HG03432 (cell line): Measurements from ENCODE around the gene TMEM150A.
"Not testable (repeated sequence)": the region's sequence is repeated elsewhere in the genome, so short reads cannot be mapped to it uniquely, and the experiment has no call there.

Experiments used
- ATAC-seq: cut with Tn5 transposase; IDR thresholded peaks from one replicate; pipeline ENCODE4 v1.9.1; 2021; ENCODE audit warnings: mild to moderate bottlenecking, moderate library complexity; ENCODE audit not compliant: unreplicated experiment

The TMEM150A gene

DNA sequence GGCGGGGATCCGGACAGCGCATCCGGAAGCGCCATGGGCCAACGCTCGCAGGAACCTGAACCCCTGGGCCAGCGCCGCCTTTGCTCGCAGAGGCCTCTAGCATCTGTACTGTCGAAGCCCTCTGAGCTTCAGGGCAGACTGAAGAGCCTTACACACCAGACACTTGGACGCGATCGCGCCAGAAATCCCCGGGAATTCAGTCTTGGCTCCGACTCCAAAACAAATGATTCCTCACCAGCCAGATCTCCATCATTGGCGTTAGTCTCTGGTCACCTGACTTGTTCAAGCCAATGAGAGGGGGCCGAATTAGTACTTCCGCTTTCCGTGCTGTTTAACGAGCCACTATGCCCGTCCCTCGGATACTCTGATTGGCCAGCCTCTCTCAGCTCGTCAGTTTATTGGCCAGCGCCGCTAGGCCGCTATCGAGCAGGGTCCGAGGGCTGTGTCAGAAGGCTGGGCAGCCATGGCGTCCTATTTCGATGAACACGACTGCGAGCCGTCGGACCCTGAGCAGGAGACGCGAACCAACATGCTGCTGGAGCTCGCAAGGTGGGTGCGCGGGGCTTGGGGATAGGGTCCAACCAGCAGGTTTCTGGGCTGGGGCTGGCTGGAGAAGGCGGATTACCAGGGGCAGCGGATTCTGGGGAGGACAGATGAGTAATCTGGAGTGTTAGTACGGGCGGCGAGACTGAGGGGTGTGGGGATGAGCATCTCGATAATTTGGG, 7.0 kb downstream of the TMEM150A start, which contains the start of gene RNF181:
RNF181 (plus strand) TSS at position 445 of the 725 bp plus-strand sequence; CDS start at position 464, 19 bp downstream.
- peak; percentile 98 for ATAC-seq

DNA sequence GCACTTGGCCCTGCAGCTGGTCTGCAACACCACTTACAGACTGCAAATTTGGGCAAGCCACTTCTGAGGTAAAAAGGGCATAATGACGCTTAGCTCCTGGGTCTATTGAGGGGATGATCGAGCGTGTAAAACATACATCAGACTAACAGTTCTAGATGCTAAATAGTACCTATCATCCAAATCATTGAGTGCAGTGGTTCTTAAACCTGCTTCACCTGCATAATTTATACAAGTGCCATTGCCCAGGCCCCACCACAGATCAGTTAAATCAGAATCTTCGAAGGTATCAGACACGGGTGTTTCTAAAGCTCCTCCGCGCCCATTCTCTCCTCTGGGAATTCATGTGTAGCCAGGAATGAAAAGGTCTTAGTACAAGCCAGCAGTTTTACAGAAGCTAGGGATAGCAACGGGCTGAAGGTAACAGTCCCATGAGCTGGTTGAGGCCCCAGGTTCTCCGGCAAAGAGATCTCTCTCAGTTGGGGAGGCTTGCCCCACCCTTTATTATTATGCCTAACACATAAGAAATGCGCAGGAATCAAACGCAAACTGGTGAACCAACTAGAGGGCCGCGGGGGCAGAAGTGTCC, 7.7 kb downstream of the TMEM150A start:
- ATAC-seq: no peak

GRCh38 chr2:85593023-85593422, 9.5 kb downstream of the TMEM150A start:
- no peak for ATAC-seq

DNA sequence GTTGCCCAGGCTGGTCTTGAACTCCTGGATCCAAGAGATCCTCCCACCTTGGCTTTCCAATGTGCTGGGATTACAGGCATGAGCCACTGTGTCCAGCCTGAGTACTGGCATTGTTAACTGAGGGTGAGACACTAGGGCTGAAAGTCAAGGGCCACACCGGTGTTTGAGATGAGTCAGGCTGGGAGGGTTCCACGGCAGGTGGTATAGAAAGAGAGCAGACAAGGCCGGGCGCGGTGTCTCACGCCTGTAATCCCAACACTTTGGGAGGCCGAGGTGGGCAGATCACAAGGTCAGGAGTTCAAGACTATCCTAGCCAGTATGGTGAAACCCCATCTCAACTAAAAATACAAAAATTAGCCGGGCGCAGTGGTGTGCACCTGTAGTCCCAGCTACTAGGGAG, 10.2 kb downstream of the TMEM150A start:
- not testable (repeated sequence) for ATAC-seq

DNA sequence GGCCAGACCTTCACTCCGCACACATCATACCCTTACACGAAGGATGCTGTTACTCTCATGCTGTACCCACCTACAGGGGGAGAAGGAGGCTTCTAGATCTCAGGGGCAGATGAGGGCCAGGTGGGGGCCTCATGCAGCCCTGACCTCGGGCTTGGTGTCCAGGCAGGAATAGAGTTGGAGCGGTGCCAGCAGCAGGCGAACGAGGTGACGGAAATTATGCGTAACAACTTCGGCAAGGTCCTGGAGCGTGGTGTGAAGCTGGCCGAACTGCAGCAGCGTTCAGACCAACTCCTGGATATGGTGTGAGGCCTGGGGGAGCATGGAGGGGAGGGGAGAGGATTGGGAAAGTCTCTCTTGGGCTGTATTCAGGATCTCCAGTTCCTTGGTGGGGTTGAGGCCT, 10.9 kb downstream of the TMEM150A start:
- ATAC-seq: no peak

DNA sequence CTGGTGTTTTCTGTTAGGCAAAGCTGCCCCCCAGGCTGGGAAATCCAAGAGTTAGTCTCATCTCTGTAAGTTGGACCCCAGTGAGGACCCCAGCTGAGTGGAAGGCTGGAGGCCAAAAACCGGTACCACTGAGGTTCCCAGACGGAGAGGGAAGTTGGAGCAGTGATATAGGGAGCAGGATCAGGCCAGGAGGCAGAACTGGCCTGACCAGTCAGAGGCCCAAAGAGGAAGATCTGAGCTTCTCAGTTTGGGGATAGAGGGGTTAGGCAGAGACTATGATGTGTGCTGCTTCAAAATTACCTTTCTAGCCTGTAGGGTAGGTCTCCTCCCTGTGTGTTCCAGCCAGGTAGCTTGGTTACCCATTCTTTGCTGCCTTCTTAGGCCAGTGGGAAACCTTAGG, 11.5 kb downstream of the TMEM150A start:
- no peak for ATAC-seq

- no peak for ATAC-seq
Measured at GRCh38 chr2:85589982-85590791, 12.3 kb downstream of the TMEM150A start.

- ATAC-seq: no peak
Measured at GRCh38 chr2:85589181-85589580, 13.3 kb downstream of the TMEM150A start.

GRCh38 chr2:85588645-85589044, 13.9 kb downstream of the TMEM150A start:
- ATAC-seq: no peak

DNA sequence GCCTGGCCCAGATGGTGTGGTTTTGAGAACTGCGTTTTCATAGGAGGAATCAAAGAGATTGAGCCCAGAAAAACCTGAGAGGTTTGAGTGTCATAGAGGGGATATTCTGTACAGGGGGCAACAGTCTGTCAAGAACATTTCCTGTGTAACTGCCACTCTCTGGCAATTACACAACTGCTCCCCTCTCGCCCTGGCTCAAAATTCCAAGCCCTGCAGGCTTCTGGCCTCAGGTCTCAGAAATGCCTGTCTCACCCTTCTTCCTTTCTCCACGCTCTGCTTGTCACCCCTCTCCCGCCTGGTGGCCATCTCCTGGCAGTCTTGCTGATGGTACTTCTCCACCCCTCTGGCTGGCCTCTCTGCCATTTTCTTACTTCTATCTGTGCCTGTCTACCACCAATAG, 14.3 kb downstream of the TMEM150A start:
- no peak for ATAC-seq

DNA sequence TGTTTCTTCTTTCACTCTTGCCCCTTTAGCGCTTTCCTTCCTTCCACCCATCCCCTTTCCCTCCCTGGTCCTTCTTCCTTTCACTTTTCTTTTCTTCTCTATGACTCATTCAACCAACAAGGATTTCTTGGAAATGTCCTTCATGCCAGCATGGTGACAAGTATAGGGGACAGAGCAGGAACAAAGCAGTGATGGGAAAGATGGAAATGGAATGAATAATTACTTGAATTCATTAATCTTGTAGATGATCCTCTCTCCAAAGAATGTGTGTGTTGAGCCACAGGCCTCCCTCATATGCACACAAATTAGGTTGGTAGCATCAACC, 16.8 kb downstream of the TMEM150A start:
- ATAC-seq: no peak

DNA sequence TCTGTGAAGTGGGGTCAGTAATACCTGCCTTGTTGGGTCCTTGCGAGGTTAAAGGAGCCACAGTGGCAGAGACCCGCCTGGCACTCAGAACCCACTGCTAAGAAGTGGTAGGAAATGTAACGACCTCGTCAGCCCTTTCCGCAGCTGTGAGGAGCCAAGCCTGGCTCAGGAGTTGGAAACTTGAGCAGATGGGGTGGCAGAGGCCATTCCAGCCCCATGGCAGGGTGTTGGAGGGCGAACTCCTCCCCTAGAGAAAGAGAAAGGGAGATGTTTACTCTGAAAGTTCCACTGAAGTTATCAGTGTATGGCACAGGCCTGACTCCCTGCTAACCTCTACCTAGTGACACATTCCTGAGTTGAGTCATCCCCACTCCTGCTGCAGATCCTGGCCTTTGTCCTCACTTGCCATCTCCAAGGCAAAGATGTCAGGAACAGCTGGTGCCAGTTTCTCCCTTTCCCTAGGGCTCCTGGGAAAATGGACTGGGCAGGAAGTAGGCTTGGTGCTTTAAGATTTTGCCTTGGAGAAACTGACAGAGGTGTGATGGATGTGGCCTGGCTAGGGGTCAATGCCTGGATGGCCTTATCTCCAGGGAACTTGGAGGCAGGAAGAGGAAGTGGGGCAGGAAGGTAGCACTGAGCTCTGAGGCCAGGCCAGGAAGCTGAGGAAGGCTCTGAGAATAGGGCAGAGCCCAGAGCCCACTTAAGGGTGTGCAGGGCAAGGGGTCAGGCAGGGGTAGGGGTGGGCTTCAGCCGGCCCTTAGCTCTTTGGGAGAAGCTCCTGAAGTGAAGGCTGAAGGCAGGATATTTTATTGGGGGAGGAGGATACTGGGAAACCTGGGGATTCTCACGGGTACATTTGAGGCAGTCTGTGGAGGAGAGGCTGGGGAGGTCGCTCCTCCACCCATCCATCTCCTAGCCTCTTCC, 17.4 kb downstream of the TMEM150A start:
- peak; percentile 53 for ATAC-seq

DNA sequence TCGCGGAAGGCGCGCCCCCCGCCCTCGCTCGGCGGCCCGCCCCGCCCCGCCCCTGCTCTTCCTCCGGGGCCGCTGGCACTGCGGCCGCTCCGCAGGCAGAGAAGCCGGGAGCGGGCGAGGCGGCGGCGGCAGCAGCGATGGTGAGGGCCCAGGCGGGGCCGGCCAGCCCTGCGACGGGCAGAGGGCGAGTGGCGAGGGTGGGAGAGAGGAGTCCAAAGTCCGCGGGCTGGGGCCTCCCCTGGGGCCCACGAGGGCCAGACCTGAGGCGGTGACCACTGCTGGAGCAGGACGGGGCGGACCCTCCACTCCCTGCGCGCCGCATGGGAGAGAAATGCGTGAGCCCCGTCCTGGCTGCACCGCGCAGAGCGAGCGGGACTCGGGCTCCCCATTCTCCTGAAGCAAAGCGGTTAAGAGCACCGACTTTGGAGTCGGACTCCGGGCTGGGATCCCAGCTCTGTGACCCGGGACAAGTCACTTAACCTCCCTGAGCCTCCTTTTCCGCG, 18.1 kb downstream of the TMEM150A start, which contains the start of gene VAMP5:
VAMP5 (plus strand) TSS at position 78 of the 503 bp plus-strand sequence; CDS start at position 138, 60 bp downstream.
- ATAC-seq: peak; percentile 77

DNA sequence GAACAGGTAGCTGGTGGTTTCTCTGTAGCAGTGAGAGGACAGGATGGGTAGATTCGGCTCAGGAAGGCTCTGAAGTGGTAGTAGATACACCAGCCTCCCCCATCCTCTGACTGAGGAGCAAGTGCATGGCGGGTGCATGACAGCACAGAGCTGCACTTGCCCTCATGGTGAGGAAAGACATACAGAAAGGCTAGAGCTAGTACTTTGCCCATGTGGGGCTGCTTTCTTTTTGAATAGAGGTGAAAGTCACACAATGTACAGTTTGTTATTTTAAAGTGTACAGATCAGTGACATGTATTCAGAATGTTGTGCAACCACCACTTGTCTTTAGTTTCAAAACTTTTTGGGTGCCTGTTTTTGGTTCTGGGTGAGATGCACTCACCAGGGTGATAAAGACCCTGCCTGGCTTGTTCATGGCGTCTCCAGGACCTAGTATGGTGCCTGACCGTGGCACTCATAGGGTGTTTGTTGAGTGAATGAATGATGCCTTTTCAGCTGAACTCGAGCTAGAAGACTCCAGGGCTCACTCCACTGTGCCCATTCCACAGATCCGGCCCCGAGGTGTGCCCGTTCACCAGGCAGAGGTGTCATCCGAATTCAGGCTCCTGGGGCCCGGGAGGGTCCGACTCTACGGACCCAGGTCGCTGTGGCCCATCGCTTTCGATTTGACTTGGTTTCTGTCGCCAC, 18.7 kb downstream of the TMEM150A start:
- ATAC-seq: no peak

DNA sequence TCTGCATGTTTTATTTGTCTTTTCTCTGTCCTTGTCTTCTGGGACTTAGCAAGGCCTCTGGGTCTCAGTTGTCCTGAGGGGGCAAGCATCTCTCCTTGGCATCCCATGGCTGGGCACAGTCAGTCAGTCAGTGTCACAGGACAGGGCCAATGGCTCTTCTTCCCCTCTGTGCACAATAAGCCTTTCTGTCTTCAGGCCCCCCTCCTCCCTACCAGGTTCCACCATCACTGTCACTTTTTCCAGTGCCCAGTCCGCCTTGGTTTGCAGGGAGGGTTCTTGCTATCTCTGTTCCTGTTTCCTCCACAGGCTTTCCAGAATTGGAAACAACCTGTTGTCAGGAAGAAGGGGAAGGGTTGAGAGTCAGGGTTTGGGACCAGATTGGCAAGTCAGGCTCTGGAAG, 20.0 kb downstream of the TMEM150A start:
- no peak for ATAC-seq

- ATAC-seq: no peak
Measured at GRCh38 chr2:85580206-85580605, 22.3 kb downstream of the TMEM150A start.

GRCh38 chr2:85579266-85579935, 23.1 kb downstream of the TMEM150A start:
- ATAC-seq: no peak

- peak; percentile 56 for ATAC-seq
Measured at GRCh38 chr2:85578243-85579180, 24.0 kb downstream of the TMEM150A start.
